ENCODE data around the gene RNF5. TPM values are rescaled to one million over a fixed set of nuclear protein-coding genes. Genes with fewer than 3 reads are reported as not detected.
A peak's percentile ranks its signal among the peaks of the same experiment; 100 is the strongest.

Gene RNF5
- total and polyA plus RNA-seq, 9 of the 15 experiments (the other 6 are each of a cell fraction or from before 2014, with no cell fraction given), result 62.2 to 245 (median 129) TPM

- TF ChIP-seq FOXK2 (conservative IDR thresholded peaks at IDR 0.05 in 1 of 2, IDR thresholded peaks at IDR 0.05 in 1 of 2; ENCODE audit: low read depth in 2 of 2) (peak; percentile 54 to 56; a peak in 3 of 4 replicates), HOXB6 (CRISPR knock-in tag; IDR thresholded peaks at IDR 0.05; ENCODE audit: borderline replicate concordance) (no peak), U2AF2 (optimal IDR thresholded peaks at IDR 0.05; ENCODE audit: low read depth, low read length) (no peak), MXI1 (IDR thresholded peaks at IDR 0.05; ENCODE audit: low read depth, low read length) (peak; percentile 85), ELF1 (tag; IDR thresholded peaks at IDR 0.05) (peak; percentile 74; the same call in 1 of the 2 replicates), PRDM10 (IDR thresholded peaks at IDR 0.05; ENCODE audit: partially characterized antibody) (no peak), CEBPG (CRISPR knock-in tag; IDR thresholded peaks at IDR 0.05) (0 out of 2 replicates have a peak, but pooled peaks have one; percentile 24), CEBPG (tag; conservative IDR thresholded peaks at IDR 0.05 in 1 of 2, IDR thresholded peaks at IDR 0.05 in 1 of 2) (no peak), HCFC1 (IDR thresholded peaks at IDR 0.05; ENCODE audit: low read depth, low read length) (peak; percentile 80), NCOR1 (IDR thresholded peaks at IDR 0.05) (peak; percentile 3; the same call in 1 of the 2 replicates), HDAC6 (IDR thresholded peaks at IDR 0.05; ENCODE audit: low read depth, low read length) (no peak), EP400 (IDR thresholded peaks at IDR 0.05) (peak; percentile 85), CAMTA2 (CRISPR knock-in tag; conservative IDR thresholded peaks at IDR 0.05) (0 out of 2 replicates have a peak, but pooled peaks have one; percentile 45), ZNF354B (CRISPR knock-in tag; IDR thresholded peaks at IDR 0.05) (no peak), SMAD4 (CRISPR knock-in tag; conservative IDR thresholded peaks at IDR 0.05) (peak; percentile 74; the same call in 1 of the 2 replicates), CGGBP1 (CRISPR knock-in tag; IDR thresholded peaks at IDR 0.05) (0 out of 2 replicates have a peak, but pooled peaks have one; percentile 3)
- TF ChIP-seq, protein P1, sequence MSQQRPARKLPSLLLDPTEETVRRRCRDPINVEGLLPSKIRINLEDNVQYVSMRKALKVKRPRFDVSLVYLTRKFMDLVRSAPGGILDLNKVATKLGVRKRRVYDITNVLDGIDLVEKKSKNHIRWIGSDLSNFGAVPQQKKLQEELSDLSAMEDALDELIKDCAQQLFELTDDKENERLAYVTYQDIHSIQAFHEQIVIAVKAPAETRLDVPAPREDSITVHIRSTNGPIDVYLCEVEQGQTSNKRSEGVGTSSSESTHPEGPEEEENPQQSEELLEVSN (IDR thresholded peaks at IDR 0.05; ENCODE audit: borderline replicate concordance in 1 of 2, extremely low read depth in 1 of 2, insufficient read depth in 1 of 2, insufficient read length in 1 of 2, low read depth in 1 of 2, low read length in 1 of 2, poor library complexity in 1 of 2, severe bottlenecking in 1 of 2), result peak; percentile 89 to 96
- TF ChIP-seq, protein P2, sequence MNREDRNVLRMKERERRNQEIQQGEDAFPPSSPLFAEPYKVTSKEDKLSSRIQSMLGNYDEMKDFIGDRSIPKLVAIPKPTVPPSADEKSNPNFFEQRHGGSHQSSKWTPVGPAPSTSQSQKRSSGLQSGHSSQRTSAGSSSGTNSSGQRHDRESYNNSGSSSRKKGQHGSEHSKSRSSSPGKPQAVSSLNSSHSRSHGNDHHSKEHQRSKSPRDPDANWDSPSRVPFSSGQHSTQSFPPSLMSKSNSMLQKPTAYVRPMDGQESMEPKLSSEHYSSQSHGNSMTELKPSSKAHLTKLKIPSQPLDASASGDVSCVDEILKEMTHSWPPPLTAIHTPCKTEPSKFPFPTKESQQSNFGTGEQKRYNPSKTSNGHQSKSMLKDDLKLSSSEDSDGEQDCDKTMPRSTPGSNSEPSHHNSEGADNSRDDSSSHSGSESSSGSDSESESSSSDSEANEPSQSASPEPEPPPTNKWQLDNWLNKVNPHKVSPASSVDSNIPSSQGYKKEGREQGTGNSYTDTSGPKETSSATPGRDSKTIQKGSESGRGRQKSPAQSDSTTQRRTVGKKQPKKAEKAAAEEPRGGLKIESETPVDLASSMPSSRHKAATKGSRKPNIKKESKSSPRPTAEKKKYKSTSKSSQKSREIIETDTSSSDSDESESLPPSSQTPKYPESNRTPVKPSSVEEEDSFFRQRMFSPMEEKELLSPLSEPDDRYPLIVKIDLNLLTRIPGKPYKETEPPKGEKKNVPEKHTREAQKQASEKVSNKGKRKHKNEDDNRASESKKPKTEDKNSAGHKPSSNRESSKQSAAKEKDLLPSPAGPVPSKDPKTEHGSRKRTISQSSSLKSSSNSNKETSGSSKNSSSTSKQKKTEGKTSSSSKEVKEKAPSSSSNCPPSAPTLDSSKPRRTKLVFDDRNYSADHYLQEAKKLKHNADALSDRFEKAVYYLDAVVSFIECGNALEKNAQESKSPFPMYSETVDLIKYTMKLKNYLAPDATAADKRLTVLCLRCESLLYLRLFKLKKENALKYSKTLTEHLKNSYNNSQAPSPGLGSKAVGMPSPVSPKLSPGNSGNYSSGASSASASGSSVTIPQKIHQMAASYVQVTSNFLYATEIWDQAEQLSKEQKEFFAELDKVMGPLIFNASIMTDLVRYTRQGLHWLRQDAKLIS (CRISPR knock-in tag; IDR thresholded peaks at IDR 0.05), result peak; percentile 83
These were observed 17.9 kb downstream of the RNF5 start (continued) for GRCh38 chr6:32195902-32196681.

Data from K562 (cell line).